GM21367 (cell line): ENCODE results near the gene EHD3.
A peak's percentile ranks its signal among the peaks of the same experiment; 100 is the strongest.
"Not testable (repeated sequence)": the region's sequence is repeated elsewhere in the genome, so short reads cannot be mapped to it uniquely, and the experiment has no call there.

ENCODE experiments used
- ATAC-seq: cut with Tn5 transposase; IDR thresholded peaks from one replicate; pipeline ENCODE4 v1.9.1; 2021; ENCODE audit not compliant: unreplicated experiment

EHD3 gene

DNA sequence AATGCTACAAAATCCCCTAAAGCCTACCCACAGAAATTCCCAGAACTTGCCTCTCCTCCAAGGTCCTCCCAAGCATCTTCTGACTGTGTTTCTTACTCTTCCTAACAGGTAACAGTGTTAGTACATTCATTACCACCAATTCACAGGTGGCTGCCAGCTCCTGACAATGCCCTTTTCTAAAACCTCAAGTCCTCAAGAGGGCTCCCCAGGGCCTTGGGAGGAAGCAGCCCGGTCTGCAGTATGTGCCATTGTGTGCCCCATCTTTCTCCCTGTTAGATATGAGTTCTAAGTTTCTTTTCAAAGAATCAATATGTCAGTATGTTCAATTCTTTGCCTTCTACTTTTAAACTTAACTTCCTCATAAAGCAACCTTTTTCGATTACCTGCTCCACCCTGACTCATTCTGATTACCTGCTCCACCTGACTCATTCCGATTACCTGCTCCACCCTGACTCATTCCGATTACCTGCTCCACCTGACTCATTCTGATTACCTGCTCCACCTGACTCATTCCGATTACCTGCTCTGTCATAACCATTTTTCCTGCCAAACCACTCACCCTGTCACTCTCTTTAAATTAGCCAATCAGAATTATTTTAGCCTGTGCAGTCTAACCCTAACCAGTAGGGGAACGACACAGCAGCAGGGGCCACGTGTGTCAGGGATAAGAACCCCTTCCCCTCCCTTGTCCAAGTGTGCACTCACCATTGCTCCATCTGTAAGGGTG is 49.4 kb downstream of the EHD3 start:
- not testable (repeated sequence) for ATAC-seq

DNA sequence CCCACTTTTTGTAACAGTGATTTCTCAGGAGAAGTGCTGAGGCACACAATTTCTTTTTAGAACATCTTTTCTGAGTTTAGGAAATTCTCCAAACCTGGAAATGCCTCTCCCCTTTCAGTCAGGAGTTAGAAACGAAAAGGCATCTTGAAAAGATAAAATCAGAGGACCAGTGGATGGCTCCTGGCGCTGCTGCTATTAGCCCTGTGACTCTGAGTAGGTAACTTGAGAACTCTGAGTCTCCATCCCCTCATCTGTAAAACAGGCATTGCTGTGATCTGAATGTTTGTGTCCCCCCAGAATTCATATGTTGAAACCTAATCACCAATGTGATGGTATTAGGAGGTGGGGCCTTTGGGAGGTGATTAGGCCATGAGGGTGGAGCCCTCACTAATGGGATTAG is 50.2 kb downstream of the EHD3 start:
- ATAC-seq, result no peak

DNA sequence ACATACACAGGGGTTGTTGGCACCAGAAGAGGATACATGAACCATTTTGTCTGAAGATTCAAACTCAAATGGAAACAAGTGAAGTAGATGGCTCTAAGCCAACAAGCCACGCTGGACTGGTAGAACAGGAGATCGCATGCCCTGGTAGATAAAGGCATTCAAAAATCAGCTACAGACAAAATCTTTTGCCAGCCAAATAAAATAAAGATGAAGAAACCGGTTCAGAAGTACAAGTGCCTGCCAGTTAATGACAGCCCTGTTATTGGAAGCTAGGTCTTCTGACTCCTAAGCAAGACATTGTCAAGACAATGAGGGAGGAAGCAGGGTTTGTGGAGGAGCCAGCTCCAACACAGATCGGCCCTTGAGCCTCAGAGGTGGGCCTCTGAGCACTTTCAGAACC is 52.3 kb downstream of the EHD3 start:
- no peak for ATAC-seq

DNA sequence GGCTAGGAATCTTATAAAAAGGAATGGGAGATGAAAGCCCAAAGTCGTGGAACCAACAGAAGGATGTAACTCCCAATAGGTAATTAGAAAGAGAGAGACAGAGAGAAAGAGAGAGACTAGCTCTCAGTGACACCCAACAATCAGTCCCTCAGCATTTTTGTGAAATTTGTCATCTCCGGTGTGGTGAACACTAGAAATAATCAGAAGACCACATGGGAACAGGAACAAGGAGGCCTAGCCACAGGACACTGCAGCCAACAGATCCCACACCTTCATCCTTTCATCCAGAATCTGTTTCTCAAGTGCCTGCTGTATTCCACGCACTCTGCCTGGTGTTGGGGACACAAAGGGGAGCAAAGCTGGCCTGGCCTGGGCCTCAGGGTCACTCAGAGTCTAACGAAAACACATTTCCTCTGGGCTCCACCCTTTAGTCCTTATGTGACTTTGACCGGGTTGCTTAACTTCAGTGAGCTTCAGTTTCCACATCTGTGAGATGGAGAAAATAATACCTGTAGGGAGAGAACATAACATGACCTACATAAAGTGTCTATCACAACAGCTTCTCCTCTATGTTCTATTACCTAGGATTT is 53.1 kb downstream of the EHD3 start:
- ATAC-seq, result no peak

- ATAC-seq, result no peak
Observed at GRCh38 chr2:31287654-31288053, 53.7 kb downstream of the EHD3 start.

GRCh38 chr2:31294196-31294595 is 60.2 kb downstream of the EHD3 start:
- no peak for ATAC-seq

DNA sequence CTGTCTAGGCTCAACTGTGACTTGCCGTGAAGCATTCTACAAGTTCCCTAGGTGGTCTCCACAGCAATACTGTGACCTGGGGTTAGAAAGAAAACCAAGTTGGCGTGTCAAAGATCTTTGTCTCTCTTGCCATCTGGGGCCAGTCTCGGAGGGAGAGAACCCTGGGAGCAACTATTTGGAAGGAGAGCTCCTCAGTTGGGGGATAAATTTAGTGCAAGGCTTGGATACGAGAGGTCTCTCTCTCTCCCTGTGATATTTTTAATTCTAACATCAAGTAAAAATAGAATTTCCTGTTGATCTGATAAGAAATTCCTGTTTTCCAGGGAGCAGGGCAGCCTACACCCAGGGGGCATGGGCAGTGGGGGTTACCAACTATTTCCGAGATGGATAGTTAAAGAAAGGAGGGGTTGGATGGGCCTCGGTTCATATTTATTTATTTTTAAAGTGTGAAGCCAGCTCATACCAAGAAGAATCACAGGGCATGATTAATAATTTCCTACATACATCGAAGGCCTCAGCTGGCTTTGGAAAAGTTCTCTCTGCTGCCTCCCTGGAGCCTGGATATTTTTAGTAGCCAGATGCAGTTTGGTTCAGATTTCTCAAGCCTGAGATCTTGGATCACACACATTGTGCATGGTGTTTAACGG is 62.8 kb downstream of the EHD3 start:
- no peak for ATAC-seq

DNA sequence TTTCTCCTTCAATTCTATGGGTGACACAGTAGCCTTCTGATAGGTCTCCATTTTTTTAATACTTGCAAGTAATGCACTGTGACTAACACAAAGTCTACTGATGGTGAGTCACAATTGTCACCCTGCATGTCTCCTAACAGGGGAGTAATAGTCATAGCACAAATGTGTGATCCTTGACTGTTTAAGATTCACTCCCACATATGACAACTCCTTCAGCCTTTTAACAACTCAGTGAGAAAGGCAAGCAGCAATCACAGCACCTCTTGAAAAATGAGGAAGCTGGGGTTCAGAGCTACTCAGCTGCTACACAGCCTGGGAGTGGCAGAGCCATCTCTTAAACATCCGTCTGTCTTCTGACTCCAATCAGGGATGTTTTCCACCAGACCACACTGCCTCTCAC is 63.8 kb downstream of the EHD3 start:
- ATAC-seq, result no peak

- no peak for ATAC-seq
Observed at GRCh38 chr2:31299547-31299946, 65.6 kb downstream of the EHD3 start.

GRCh38 chr2:31300309-31300708 is 66.4 kb downstream of the EHD3 start:
- no peak for ATAC-seq

DNA sequence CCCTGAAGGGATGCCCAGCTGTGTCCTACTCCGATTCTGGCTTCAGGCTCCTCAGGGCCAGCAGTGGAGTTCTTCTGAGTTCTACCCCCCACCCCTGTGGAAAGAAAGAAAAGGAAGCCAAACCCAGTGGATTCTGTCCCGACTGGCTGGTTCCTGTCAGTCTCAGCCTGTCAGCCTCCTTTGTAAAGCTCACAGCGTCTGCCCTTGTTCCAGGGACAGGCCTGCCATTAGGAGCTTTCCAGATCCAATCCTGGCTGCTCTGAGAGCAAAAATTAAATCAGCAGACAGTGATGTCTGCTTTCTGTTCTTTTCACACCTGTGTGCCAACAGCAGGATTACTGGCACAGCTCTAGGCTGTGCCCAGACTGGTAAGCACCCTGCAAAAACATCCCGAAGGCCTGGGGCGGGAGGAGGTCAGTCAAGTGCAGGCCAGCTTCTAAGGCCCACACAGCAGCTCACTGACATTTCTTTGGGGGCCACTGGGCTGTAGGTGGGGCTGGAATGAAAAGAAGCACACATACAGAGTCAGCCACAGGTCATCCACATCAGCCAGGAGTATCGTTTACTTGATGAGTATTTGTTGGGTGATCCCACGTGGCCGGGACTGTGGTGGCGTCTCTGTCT is 69.1 kb downstream of the EHD3 start:
- no peak for ATAC-seq

DNA sequence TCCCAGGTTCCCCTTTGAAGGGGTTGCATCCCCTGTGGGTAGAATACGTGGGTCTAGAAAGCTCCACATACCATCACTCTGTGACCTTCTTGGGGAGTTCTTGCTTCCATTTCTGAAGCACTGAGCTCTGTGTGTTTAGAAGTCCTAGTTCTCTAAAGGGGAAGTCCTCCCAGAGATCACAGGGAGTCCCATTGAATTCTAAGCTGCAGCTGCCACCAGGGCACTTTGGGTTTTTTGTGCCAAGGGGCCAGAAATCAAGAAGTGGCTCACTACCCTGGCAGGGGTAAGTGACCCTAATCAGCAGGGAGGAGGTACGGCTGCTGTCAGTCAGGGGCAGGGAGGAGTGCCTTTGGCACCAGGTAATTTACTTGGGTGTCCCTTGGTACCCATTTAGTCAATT is 70.9 kb downstream of the EHD3 start:
- no peak for ATAC-seq

- no peak for ATAC-seq
Observed at GRCh38 chr2:31312898-31313297, 78.9 kb downstream of the EHD3 start.

- ATAC-seq, result no peak
Observed at GRCh38 chr2:31314761-31315160, 80.8 kb downstream of the EHD3 start.

DNA sequence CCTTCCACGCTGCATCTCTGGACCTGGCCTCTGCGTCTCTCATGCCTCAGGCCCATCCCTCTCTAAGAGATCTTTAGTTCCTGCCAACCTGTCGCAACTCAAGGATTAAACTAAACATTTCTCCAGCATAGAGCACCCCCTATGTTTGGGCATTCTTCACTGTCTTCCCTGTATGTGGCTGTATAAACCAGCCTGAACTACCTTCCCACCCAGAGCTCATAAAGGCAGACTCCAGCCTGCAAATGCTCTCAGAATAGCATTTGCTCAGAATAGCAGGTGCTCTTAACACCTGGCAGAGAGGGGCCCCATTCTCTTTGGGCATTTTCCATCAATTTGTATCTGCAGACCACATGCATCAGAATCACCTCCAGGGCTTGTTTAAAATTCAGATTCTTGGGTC is 83.4 kb downstream of the EHD3 start:
- no peak for ATAC-seq

DNA sequence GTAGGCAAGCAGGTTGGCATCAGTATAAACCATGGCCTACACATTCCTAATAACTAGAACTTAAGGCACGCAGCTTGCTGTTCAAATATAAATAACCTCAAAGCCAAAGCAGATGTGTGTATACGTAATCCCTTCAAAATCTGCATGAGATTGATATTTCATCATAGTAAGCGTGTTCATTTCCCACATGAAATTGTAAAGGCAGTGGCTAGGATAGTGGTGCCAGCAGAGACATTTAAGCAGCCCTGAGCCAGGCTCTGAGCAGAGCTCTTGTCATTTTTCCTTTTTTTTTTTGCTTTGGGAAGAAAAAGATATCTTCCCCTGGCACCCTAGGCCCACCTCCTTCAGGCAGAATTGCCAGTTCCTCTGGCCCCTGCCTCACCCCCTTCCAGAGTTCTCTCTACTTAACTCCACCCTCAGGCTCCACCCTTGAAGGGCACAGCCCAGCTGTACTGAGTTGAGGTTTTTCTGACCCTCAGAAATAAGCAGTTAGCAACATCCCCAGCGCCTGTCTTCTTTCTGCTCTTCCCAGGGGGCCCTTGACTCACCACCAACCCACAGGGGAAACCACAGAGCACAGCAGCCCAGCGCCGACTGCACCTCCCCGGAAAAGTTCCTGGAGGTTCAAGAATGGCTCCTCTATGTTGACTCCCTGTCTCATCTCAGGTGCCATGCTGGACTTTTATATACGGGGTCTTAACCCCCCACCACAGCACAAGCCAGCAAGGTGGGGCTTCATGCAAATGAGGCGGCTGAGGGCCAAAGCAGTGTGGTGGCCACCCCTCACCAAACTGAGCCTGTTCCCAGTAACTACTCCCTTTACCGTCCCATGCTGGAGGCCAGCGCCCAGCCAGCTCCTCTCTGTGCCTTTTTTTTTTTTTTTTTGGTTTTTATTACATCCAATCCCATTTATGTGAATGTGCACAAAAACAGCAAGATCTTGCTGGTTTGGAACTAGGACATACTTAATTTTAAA is 84.7 kb downstream of the EHD3 start:
- peak; percentile 57 for ATAC-seq
